Muscle layer of duodenum (tissue), 2 donors: Measurements from ENCODE around the gene MMD.
"Not testable (repeated sequence)": the region's sequence is repeated elsewhere in the genome, so short reads cannot be mapped to it uniquely, and the experiment has no call there.

Experiments used
- H3K27ac ChIP-seq: one replicate; pipeline ENCODE4 v1.7.0; 2013; ENCODE audit warnings: mild to moderate bottlenecking, low read length
- H3K27me3 ChIP-seq: one replicate; pipeline ENCODE4 v1.7.0; 2013; ENCODE audit warnings: low read depth, mild to moderate bottlenecking, control low read depth, low read length
- H3K36me3 ChIP-seq, 2 donors: one replicate each; pipeline ENCODE4 v1.7.0; 2013; ENCODE audit warnings: low read length in 2 of 2, control low read depth in 1 of 2, mild to moderate bottlenecking in 1 of 2; ENCODE audit not compliant: insufficient read depth in 2 of 2, control insufficient read depth in 1 of 2
- H3K4me1 ChIP-seq, 2 donors: one replicate each; pipeline ENCODE4 v1.7.0; 2013; ENCODE audit warnings: low read length in 2 of 2, mild to moderate bottlenecking in 2 of 2, control low read depth in 1 of 2, moderate library complexity in 1 of 2; ENCODE audit not compliant: insufficient read depth in 2 of 2, control insufficient read depth in 1 of 2
- H3K4me3 ChIP-seq, 2 donors: one replicate each; pipeline ENCODE4 v1.7.0; 2013; ENCODE audit warnings: low read length in 2 of 2, low read depth in 1 of 2, mild to moderate bottlenecking in 1 of 2
- H3K9me3 ChIP-seq, 2 donors: one replicate each; pipeline ENCODE4 v1.7.0; 2013; ENCODE audit warnings: low read length in 2 of 2, control low read depth in 1 of 2, mild to moderate bottlenecking in 1 of 2; ENCODE audit not compliant: control insufficient read depth in 1 of 2
- donor health status: healthy.

The MMD gene

DNA sequence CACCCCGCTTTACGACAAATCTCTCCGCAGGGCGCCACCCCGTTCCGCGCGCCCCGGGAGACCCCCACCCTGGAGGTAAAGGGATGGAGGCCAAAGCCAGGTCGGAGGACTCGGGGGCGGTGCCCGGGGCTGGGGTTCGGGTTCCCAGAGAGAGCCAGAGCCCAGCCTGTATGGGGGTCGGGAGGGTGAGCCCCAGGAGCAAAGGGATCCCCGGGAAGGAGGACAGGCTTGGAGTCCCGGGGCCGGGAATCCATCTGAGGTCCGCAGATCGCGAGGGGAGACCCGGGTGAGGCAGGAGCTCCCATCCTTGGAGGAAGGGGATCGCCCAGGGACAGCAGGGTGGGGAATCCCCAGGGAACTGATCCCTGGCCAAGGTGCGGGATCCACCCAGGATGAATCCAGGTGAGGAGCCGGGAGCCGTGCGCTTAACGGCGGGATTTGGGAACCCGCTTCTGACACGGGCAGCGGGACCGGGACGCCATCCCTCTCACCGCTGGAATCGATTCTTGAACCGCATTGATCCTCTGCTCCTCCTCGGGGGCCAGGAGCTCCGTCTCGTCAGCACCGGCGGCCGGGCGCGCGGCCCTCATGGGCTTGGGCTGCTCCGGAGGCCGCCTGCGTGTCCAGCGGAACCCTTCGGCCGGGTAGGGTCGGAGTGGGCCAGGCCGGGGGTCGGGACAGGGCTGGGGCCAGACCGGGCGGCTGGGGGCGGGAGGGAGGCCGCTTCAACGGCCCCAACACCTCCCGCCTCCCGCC is at the start of gene MMD:
TSS of gene MMD (minus strand) at position 657 of the 756 bp plus-strand sequence. CDS start at position 517, 140 bp downstream.
- H3K36me3 ChIP-seq, result no peaks in the 10 kb centered on the region
- peaks cover 0 to 29% of the 10 kb centered on the region in 2 donors for H3K4me1 ChIP-seq
- peak within 1 kb of the TSS; percentile 55 for H3K27ac ChIP-seq
- H3K4me3 ChIP-seq, result peak within 1 kb of the TSS; percentile 60 to 87
- no peaks in the 10 kb centered on the region for H3K27me3 ChIP-seq
- H3K9me3 ChIP-seq, result no peaks in the 10 kb centered on the region

DNA sequence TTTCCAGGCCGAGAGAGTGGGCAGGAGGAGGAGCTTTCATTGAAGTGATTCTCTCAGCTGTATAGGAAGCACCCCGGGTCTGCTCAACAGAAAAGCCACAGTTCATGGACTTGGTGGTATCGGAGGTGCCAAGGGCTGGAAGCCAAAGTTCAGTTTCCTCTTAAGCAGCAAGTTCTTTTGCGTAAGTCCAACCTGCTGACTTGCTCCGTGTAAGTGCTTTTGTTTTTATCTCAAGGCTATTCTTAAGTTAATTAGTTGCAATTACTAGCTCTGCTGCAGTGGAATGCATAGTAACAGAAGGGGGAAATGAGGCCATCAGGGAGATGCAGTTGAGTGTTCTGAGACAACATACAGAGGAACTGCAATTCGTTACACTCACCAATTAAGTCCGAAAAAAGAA is 45.0 kb upstream of the MMD start:
- Histone ChIP-seq H3K9me3 (no peaks in the 10 kb centered on the region), H3K4me1 (no peaks in the 10 kb centered on the region), H3K27ac (no peak overlapping the region), H3K27me3 (no peaks in the 10 kb centered on the region), H3K36me3 (no peaks in the 10 kb centered on the region), H3K4me3 (no peak overlapping the region)

GRCh38 chr17:55465771-55466170 is 44.1 kb upstream of the MMD start:
- H3K27me3 ChIP-seq, H3K36me3 ChIP-seq, H3K27ac ChIP-seq, H3K9me3 ChIP-seq, H3K4me1 ChIP-seq, H3K4me3 ChIP-seq: not testable (repeated sequence)

GRCh38 chr17:55463600-55463999 is 42.0 kb upstream of the MMD start:
- Histone ChIP-seq H3K4me3 (no peak overlapping the region), H3K4me1 (no peaks in the 10 kb centered on the region), H3K27me3 (no peaks in the 10 kb centered on the region), H3K27ac (no peak overlapping the region), H3K9me3 (no peaks in the 10 kb centered on the region), H3K36me3 (no peaks in the 10 kb centered on the region)

DNA sequence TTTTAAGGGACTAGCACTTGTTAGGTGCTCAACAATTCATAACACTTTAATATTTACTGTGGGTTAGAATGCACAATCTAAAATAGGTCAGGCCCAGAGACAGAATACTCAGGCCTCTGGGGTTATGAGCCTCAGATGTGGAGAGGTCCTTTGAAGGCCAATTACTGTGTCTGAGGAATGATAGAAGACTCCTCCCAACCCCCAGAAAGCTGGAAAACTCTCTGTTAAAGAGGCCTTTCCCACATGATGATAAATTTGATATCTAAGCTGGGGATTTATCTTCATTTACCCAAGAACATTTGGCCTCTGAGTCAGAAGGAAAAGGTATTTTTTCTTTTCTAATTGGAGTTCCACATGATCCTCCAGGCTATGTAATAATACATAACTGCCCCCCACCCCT is 41.1 kb upstream of the MMD start:
- Histone ChIP-seq H3K36me3 (no peaks in the 10 kb centered on the region), H3K27ac (no peak overlapping the region), H3K27me3 (no peaks in the 10 kb centered on the region), H3K9me3 (no peaks in the 10 kb centered on the region), H3K4me1 (no peaks in the 10 kb centered on the region), H3K4me3 (no peak overlapping the region)

DNA sequence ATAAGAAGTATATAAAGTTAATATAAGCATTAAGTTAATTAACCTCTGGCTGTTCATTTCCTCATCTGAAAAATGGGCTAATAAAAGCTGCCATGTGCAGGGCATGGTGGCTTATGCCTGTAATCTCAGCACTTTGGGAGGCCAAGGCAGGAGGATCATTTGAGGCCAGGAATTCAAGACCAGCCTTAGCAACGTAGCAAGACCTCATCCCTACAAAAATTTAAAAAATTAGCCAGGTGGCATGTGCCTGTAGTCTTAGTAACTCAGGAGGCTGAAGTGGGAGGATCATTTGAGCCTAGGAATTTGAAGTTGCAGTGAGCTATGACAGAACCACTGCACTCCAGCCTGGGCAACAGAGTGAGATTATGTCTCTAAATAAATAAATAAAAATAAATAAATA is 40.6 kb upstream of the MMD start:
- Histone ChIP-seq H3K4me3 (no peak overlapping the region), H3K4me1 (no peaks in the 10 kb centered on the region), H3K9me3 (no peaks in the 10 kb centered on the region), H3K27ac (no peak overlapping the region), H3K27me3 (no peaks in the 10 kb centered on the region), H3K36me3 (no peaks in the 10 kb centered on the region)

DNA sequence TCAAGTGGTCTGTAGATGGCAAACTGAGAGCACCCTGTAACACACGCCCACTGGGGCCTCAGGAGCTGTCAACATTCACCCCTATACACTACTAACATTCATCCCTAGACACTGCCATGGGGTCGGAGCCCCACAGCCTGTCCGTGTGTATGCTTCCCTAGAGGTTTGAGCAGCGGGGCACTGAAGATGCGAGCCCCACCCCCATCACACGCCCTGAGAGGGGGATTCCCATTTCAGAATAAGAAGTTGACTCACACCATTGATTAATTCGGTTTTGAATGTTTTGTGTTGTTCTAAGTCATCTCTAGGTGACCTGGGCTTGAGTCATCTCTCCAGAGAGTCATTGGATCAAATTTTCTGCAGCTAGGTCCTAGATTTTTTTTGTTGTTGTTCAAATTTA is 37.3 kb upstream of the MMD start:
- Histone ChIP-seq H3K4me3 (no peak overlapping the region), H3K4me1 (peaks cover under 1 to 3% of the 10 kb centered on the region in 2 donors), H3K27me3 (no peaks in the 10 kb centered on the region), H3K27ac (no peak overlapping the region), H3K9me3 (no peaks in the 10 kb centered on the region), H3K36me3 (no peaks in the 10 kb centered on the region)

DNA sequence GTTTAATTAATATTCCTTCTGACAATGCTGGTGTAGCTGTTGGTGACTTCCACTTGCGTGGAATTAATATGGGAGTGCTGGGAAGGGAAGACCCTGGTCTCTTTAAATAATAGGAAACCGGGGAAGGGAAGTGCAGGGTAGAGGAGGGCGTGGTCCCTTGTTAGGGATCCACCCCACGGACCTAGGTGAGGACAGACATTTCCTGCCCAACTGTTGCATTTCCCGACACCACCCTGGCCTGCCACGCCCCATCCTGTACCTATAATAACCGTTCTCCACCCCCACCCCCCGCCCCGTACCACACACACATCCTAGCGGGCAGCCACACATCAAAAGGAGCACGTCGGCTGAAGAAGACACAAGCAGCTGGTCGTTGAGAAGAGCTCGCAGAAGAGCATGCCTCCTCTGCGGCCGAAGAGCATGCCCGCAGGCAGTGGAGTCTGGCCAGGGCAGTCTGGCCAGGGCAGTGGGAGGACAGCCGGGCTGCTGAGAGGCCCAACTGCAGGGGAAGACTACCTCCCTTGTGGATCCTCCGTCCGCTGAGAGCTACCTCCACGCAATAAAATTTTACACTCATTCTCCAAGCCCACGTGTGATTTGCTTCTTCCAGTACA is 36.8 kb upstream of the MMD start:
- peaks cover 4 to 9% of the 10 kb centered on the region in 2 donors for H3K4me1 ChIP-seq
- H3K27me3 ChIP-seq, result no peaks in the 10 kb centered on the region
- H3K4me3 ChIP-seq, result no peak overlapping the region
- H3K36me3 ChIP-seq, result no peaks in the 10 kb centered on the region
- no peak overlapping the region for H3K27ac ChIP-seq
- no peaks in the 10 kb centered on the region for H3K9me3 ChIP-seq

- Histone ChIP-seq H3K9me3 (no peaks in the 10 kb centered on the region), H3K27ac (no peak overlapping the region), H3K4me3 (no peak overlapping the region), H3K36me3 (no peaks in the 10 kb centered on the region), H3K27me3 (no peaks in the 10 kb centered on the region), H3K4me1 (peaks cover 4 to 11% of the 10 kb centered on the region in 2 donors)
Observed at GRCh38 chr17:55456307-55457240, 34.9 kb upstream of the MMD start.

GRCh38 chr17:55454906-55455474 is 33.4 kb upstream of the MMD start:
- H3K27me3 ChIP-seq, result no peaks in the 10 kb centered on the region
- no peak overlapping the region for H3K27ac ChIP-seq
- no peaks in the 10 kb centered on the region for H3K9me3 ChIP-seq
- H3K4me1 ChIP-seq, result peaks cover 4 to 16% of the 10 kb centered on the region in 2 donors
- no peak overlapping the region for H3K4me3 ChIP-seq
- H3K36me3 ChIP-seq, result no peaks in the 10 kb centered on the region
